HepG2 (cell line): ENCODE data around the gene IL17C. TPM values are rescaled to one million over a fixed set of nuclear protein-coding genes. Genes with fewer than 3 reads are reported as not detected.

ENCODE experiments used
- ATAC-seq: fragments of 200-7000 bp; cut with Tn5 transposase; 3 replicates; pipeline ENCODE4 v1.9.1; 2020; ENCODE audit warnings: mild to moderate bottlenecking, moderate library complexity
- BruUV-seq: library from RNA; stranded (reverse); fragments of 400-500 nt; replicated peaks from 2 replicates; lab custom pipeline; 2021; lab: Mats Ljungman, UMichigan
- CTCF ChIA-PET: fragments of 300-600 bp; formaldehyde crosslinking; extraction: SDS; loops from one replicate; lab custom pipeline; 2021; ENCODE audit warnings: low total read pairs, inconsistent platforms, low intra/inter-chr PET ratio; lab: Yijun Ruan, JAX
- POLR2A ChIA-PET: fragments of 350-600 bp; sonication (Branson Sonifier 250); formaldehyde crosslinking; loops from one replicate; lab custom pipeline; 2020; ENCODE audit warnings: antibody characterized with exemption, inconsistent platforms; lab: Yijun Ruan, JAX
- DNase-seq: peaks from one replicate; pipeline ENCODE4 v3.0.0-alpha.2; 2015; ENCODE audit warnings: low spot score
- FAIRE-seq: peaks from 3 replicates; lab custom pipeline; 2011; peaks lifted over from hg19 to GRCh38; lab: Jason Lieb, UNC
- H2AFZ ChIP-seq: one replicate; pipeline ENCODE4 v1.6.1; 2011; ENCODE audit warnings: low read length, inconsistent platforms
- H3K27ac ChIP-seq: fragments of 300-600 bp; 3 replicates; pipeline ENCODE4 v1.8.0; 2011; ENCODE audit warnings: mixed run types, mild to moderate bottlenecking, mixed read lengths, low read length, inconsistent platforms; ENCODE audit not compliant: insufficient read depth; ENCODE audit errors: extremely low read length
- H3K27me3 ChIP-seq, 2 experiments: fragments of 200-600 bp in 1 of 2; 2 replicates in 1 of 2; 3 replicates in 1 of 2; pipeline versions ENCODE4 v1.6.0 to v1.8.0; 2011; ENCODE audit warnings: low read length in 2 of 2, mild to moderate bottlenecking in 2 of 2, moderate library complexity in 2 of 2, inconsistent platforms in 1 of 2; ENCODE audit not compliant: insufficient read depth in 2 of 2, control insufficient read depth in 1 of 2
- H3K36me3 ChIP-seq, 2 experiments: fragments of 200-600 bp in 1 of 2; replicated peaks in 1 of 2; 2 replicates in 1 of 2; 3 replicates in 1 of 2; pipeline versions ENCODE4 v1.5.1 to v1.8.0; 2011; ENCODE audit warnings: low read length in 2 of 2, inconsistent platforms in 1 of 2; ENCODE audit not compliant: insufficient read depth in 2 of 2, control insufficient read depth in 1 of 2
- H3K4me1 ChIP-seq: 2 replicates; pipeline ENCODE4 v1.5.1; 2012; ENCODE audit warnings: low read length, inconsistent platforms; ENCODE audit not compliant: insufficient read depth
- H3K4me2 ChIP-seq: 2 replicates; pipeline ENCODE4 v1.6.0; 2011; ENCODE audit warnings: low read depth, low read length, inconsistent platforms
- H3K4me3 ChIP-seq, 3 experiments: fragments of 200-600 bp in 1 of 3; sonication (generic), shearing (Covaris generic) in 1 of 3; replicated peaks in 1 of 3; 2 replicates each; pipeline ENCODE4 v1.5.1; 2011 to 2016; ENCODE audit warnings: low read length in 3 of 3, inconsistent platforms in 2 of 3, low read depth in 2 of 3, mild to moderate bottlenecking in 2 of 3, control low read depth in 1 of 3, mixed read lengths in 1 of 3; ENCODE audit not compliant: insufficient read depth in 1 of 3
- H3K79me2 ChIP-seq: one replicate; pipeline ENCODE4 v1.6.1; 2011; ENCODE audit warnings: low read length, inconsistent platforms; ENCODE audit not compliant: insufficient read depth
- H3K9ac ChIP-seq: 2 replicates; pipeline ENCODE4 v1.6.0; 2011; ENCODE audit warnings: mild to moderate bottlenecking, low read depth, low read length, inconsistent platforms; ENCODE audit not compliant: insufficient read depth
- H3K9me3 ChIP-seq: 2 replicates; pipeline ENCODE4 v1.5.1; 2012; ENCODE audit warnings: mild to moderate bottlenecking, low read length
- H4K20me1 ChIP-seq: 2 replicates; pipeline ENCODE4 v1.6.0; 2011; ENCODE audit warnings: inconsistent platforms, mild to moderate bottlenecking, low read length, moderate library complexity; ENCODE audit not compliant: insufficient read depth
- ARID2 ChIP-seq: sonication (generic); formaldehyde crosslinking; IDR thresholded peaks from 2 replicates; pipeline ENCODE4 v1.8.1; 2022; ENCODE audit warnings: mild to moderate bottlenecking, missing genetic modification reagents, borderline replicate concordance
- DPF2 ChIP-seq: sonication (generic); formaldehyde crosslinking; IDR thresholded peaks from 2 replicates; pipeline ENCODE4 v1.4.0; 2020; ENCODE audit warnings: mild to moderate bottlenecking, low read depth, missing genetic modification reagents, borderline replicate concordance
- HNRNPLL ChIP-seq: fragments of 200-400 bp; formaldehyde crosslinking; IDR thresholded peaks from 2 replicates; pipeline ENCODE4 v1.6.1; 2017; ENCODE audit warnings: mild to moderate bottlenecking, low read depth, low read length; ENCODE audit not compliant: poor library complexity, severe bottlenecking
- KMT2A ChIP-seq: sonication (generic); formaldehyde crosslinking; IDR thresholded peaks from 2 replicates; pipeline ENCODE4 v1.4.0; 2020; ENCODE audit warnings: missing genetic modification reagents
- MYPOP ChIP-seq: sonication (generic); formaldehyde crosslinking; IDR thresholded peaks from 2 replicates; pipeline ENCODE4 v1.8.1; 2023; ENCODE audit warnings: mild to moderate bottlenecking, moderate library complexity, missing genetic modification reagents
- RFX3 ChIP-seq: IDR thresholded peaks from 2 replicates; pipeline ENCODE4 v1.6.1; 2016; ENCODE audit warnings: missing biosample characterization, missing genetic modification reagents
- TARDBP ChIP-seq: sonication (generic); formaldehyde crosslinking; IDR thresholded peaks from 2 replicates; pipeline ENCODE4 v1.8.0; 2022; ENCODE audit warnings: mild to moderate bottlenecking, missing genetic modification reagents
- TBP ChIP-seq: sonication (generic); formaldehyde crosslinking; IDR thresholded peaks from 2 replicates; pipeline ENCODE4 v1.5.0; 2020; ENCODE audit warnings: missing genetic modification reagents
- XBP1 ChIP-seq: sonication (generic); formaldehyde crosslinking; IDR thresholded peaks from 2 replicates; pipeline ENCODE4 v1.5.0; 2020; ENCODE audit warnings: missing genetic modification reagents
- YY1 ChIP-seq: IDR thresholded peaks from 2 replicates; pipeline ENCODE4 v1.6.1; 2011; ENCODE audit warnings: low read length, low read depth, moderate library complexity, mild to moderate bottlenecking; ENCODE audit not compliant: insufficient read depth, insufficient replicate concordance
- ZMYM3 ChIP-seq: sonication (generic); formaldehyde crosslinking; IDR thresholded peaks from 2 replicates; pipeline ENCODE4 v1.5.1; 2020; ENCODE audit warnings: mild to moderate bottlenecking, missing genetic modification reagents
- ZNF260 ChIP-seq: sonication (generic); formaldehyde crosslinking; IDR thresholded peaks from 2 replicates; pipeline ENCODE4 v1.4.0; 2020; ENCODE audit warnings: missing genetic modification reagents, low read depth, mild to moderate bottlenecking, borderline replicate concordance
- ZNF383 ChIP-seq: sonication (generic); formaldehyde crosslinking; IDR thresholded peaks from 2 replicates; pipeline ENCODE4 v1.4.0; 2020; ENCODE audit warnings: missing genetic modification reagents, mild to moderate bottlenecking, borderline replicate concordance
- ZNF543 ChIP-seq: sonication (generic); formaldehyde crosslinking; IDR thresholded peaks from 2 replicates; pipeline ENCODE4 v1.4.0; 2020; ENCODE audit warnings: mild to moderate bottlenecking, missing genetic modification reagents
- ZNF546 ChIP-seq: sonication (generic); formaldehyde crosslinking; conservative IDR thresholded peaks from 2 replicates; pipeline ENCODE4 v1.8.1; 2023; ENCODE audit warnings: mild to moderate bottlenecking, missing genetic modification reagents
- ZNF567 ChIP-seq: sonication (generic); formaldehyde crosslinking; IDR thresholded peaks from 2 replicates; pipeline ENCODE4 v1.8.1; 2023; ENCODE audit warnings: mild to moderate bottlenecking, missing genetic modification reagents, borderline replicate concordance
- WGBS: methylation state at CpG from one replicate; pipeline ENCODE4 v1.1.6; 2017; ENCODE audit warnings: low lambda C conversion rate; 5-methylcytosine and 5-hydroxymethylcytosine counted together
- in situ Hi-C: cut with HindIII; loops from 2 replicates; pipeline ENCODE4 v1.10.0; 2017; ENCODE audit warnings: low pct_unique_long_range_greater_than_20kb; ENCODE audit not compliant: extremely low pct_ligation_motif_present
- intact Hi-C: fragments of 100-400 bp; cut with micrococcal nuclease; formaldehyde crosslinking; loops from one replicate; pipeline ENCODE4 v1.10.0; 2022; ENCODE audit not compliant: unreplicated experiment
- polyA plus RNA-seq, 8 experiments: library from polyadenylated mRNA; depleted of rRNA in 3 of 8; stranded (reverse) in 7 of 8; unstranded in 1 of 8; fragments of >200 nt; fragmentation: Illumina TruSeq in 4 of 8; extraction: Trizol in 4 of 8; gene quantifications; 2 replicates each; pipeline versions ENCODE4 v1.2.1 to v1.2.3, GENCODE V29; 2011 to 2016; ENCODE audit warnings: low read depth in 4 of 8, missing spikeins in 1 of 8, mixed read lengths in 1 of 8; ENCODE audit not compliant: insufficient read depth in 1 of 8
- total RNA-seq, 5 experiments: library from RNA; depleted of rRNA; stranded (reverse); fragments of >200 nt; fragmentation: Illumina TruSeq; extraction: Trizol; gene quantifications; 2 replicates each; pipeline ENCODE4 v1.2.3, GENCODE V29; 2016; ENCODE audit warnings: low read depth in 1 of 5
- TF ChIP-seq, protein P1 (sequence below): IDR thresholded peaks from 2 replicates; pipeline ENCODE4 v1.6.1; 2016; ENCODE audit warnings: missing genetic modification reagents, missing compliant biosample characterization
- TF ChIP-seq, protein P2 (sequence below): sonication (generic); formaldehyde crosslinking; IDR thresholded peaks from 2 replicates; pipeline ENCODE4 v1.8.0; 2022; ENCODE audit warnings: mild to moderate bottlenecking, missing genetic modification reagents
- TF ChIP-seq, protein P3 (sequence below), 2 experiments: fragments of 450-650 bp in 1 of 2; sonication (generic) in 1 of 2; formaldehyde crosslinking; IDR thresholded peaks; 2 replicates each; pipeline versions ENCODE4 v1.5.0 to v1.8.0; 2020 to 2022; ENCODE audit warnings: mild to moderate bottlenecking in 1 of 2, missing genetic modification reagents in 1 of 2

The IL17C gene
- total and polyA plus RNA-seq, 2 of the 13 experiments (the other 11 are each of a cell fraction or from before 2014, with no cell fraction given) = not detected

GRCh38 chr16:88616320-88616719 lies 22.1 kb upstream of the IL17C start:
- POLR2A ChIA-PET = interaction anchor here (1.3 to 1.7 kb wide), 2 partner anchors 33 to 46 kb away, joined by 5 read pairs; partner anchors contain the start of gene ZC3H18

More at GRCh38 chr16:88616320-88616719, 22.1 kb upstream of the IL17C start:
- DNase-seq = no peak
- H4K20me1 ChIP-seq = peaks cover 8% of the 10 kb centered on the region; the same call in 1 of the 2 replicates
- in situ Hi-C loops (no loop called here), intact Hi-C loops (no loop called here)
- H3K4me3 ChIP-seq = no peak overlapping the region
- WGBS = 96% methylated on average over 13 of the region's 13 CpGs
- no peak overlapping the region for H3K9ac ChIP-seq
- CTCF ChIA-PET = no interaction called here
- H3K36me3 ChIP-seq = peaks cover 16 to 47% of the 10 kb centered on the region in 2 experiments
- no peak for TF ChIP-seq TBP (CRISPR knock-in tag)
- no peak for TF ChIP-seq ARID2
- TF ChIP-seq ZNF543 = no peak
- TF ChIP-seq MYPOP (CRISPR knock-in tag) = no peak
- no peak for TF ChIP-seq KMT2A (CRISPR knock-in tag)
- TF ChIP-seq DPF2 = no peak
- no peak for TF ChIP-seq ZMYM3 (CRISPR knock-in tag)
- TF ChIP-seq ZNF383 = no peak
- no peak for TF ChIP-seq ZNF260
- TF ChIP-seq, protein P1, sequence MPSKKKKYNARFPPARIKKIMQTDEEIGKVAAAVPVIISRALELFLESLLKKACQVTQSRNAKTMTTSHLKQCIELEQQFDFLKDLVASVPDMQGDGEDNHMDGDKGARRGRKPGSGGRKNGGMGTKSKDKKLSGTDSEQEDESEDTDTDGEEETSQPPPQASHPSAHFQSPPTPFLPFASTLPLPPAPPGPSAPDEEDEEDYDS (CRISPR knock-in tag) = no peak
- TF ChIP-seq YY1 = no peak
- no peak for TF ChIP-seq TARDBP
- no peak for TF ChIP-seq XBP1
- no peak for TF ChIP-seq HNRNPLL
- TF ChIP-seq ZNF567 (CRISPR knock-in tag) = no peak
- TF ChIP-seq, protein P2, sequence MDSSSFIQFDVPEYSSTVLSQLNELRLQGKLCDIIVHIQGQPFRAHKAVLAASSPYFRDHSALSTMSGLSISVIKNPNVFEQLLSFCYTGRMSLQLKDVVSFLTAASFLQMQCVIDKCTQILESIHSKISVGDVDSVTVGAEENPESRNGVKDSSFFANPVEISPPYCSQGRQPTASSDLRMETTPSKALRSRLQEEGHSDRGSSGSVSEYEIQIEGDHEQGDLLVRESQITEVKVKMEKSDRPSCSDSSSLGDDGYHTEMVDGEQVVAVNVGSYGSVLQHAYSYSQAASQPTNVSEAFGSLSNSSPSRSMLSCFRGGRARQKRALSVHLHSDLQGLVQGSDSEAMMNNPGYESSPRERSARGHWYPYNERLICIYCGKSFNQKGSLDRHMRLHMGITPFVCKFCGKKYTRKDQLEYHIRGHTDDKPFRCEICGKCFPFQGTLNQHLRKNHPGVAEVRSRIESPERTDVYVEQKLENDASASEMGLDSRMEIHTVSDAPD = no peak
- no peak for TF ChIP-seq ZNF546 (CRISPR knock-in tag)
- TF ChIP-seq, protein P3, sequence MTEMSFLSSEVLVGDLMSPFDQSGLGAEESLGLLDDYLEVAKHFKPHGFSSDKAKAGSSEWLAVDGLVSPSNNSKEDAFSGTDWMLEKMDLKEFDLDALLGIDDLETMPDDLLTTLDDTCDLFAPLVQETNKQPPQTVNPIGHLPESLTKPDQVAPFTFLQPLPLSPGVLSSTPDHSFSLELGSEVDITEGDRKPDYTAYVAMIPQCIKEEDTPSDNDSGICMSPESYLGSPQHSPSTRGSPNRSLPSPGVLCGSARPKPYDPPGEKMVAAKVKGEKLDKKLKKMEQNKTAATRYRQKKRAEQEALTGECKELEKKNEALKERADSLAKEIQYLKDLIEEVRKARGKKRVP (CRISPR knock-in tag; IDR thresholded peaks at IDR 0.05) = no peak
- TF ChIP-seq RFX3 (CRISPR knock-in tag) = no peak
- H3K4me2 ChIP-seq = no peak overlapping the region
- no TSS peak for BruUV-seq
- H3K9me3 ChIP-seq = no peaks in the 10 kb centered on the region
- no peak overlapping the region for H2AFZ ChIP-seq
- no peak for ATAC-seq
- no peak overlapping the region for H3K27ac ChIP-seq
- peaks cover 15% of the 10 kb centered on the region for H3K79me2 ChIP-seq
- H3K27me3 ChIP-seq = no peaks in the 10 kb centered on the region
- FAIRE-seq = no peak
- peaks cover 36% of the 10 kb centered on the region for H3K4me1 ChIP-seq
